OCI-LY3 (cell line): Measurements from ENCODE around the gene SRSF7.

Experiments
- EZH2phosphoT487 ChIP-seq: fragments of 200-600 bp; shearing (Covaris generic); IDR thresholded peaks from 2 replicates; pipeline ENCODE4 v1.6.1; 2018; ENCODE audit warnings: antibody characterized with exemption, mixed run types, low read depth
- TF ChIP-seq, protein P1 (sequence below): fragments of 200-600, 300-600 bp; sonication (generic); IDR thresholded peaks from 2 replicates; pipeline ENCODE4 v1.5.1; 2014; ENCODE audit warnings: antibody characterized with exemption, low read length, low read depth

DNA sequence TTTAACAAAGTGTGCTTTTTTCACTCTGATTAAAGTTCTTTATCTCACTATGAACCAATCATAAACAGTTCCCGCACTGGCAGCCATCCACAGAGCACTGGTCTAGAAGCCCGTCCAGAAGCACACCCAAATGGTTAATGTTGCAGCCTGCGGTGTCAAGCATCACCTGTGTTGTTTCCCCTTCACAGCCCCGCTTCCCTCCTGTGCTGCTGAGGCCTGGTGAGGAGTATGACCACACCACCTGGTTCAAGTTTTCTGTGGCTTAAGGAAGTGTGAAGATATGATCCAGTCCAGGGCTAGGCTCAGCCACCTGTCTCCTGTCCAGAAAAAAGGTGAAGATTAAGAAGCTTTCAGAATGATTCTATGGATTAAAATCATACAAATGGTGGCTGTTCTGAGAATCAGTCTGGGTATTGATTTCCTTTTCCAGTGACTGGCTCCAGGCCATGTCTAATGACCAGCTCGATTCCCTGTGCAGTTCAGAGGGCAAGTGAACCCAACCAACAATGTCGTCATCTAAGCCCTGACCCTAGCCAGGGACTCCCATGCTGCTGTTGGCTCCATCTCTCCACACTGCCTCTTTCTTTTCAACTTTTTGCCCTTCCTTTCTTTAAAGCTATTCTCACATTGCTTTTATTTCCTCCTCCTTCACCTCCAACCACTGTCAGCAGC, 17.7 kb downstream of the SRSF7 start:
- TF ChIP-seq EZH2phosphoT487, result no peak
- TF ChIP-seq, protein P1, sequence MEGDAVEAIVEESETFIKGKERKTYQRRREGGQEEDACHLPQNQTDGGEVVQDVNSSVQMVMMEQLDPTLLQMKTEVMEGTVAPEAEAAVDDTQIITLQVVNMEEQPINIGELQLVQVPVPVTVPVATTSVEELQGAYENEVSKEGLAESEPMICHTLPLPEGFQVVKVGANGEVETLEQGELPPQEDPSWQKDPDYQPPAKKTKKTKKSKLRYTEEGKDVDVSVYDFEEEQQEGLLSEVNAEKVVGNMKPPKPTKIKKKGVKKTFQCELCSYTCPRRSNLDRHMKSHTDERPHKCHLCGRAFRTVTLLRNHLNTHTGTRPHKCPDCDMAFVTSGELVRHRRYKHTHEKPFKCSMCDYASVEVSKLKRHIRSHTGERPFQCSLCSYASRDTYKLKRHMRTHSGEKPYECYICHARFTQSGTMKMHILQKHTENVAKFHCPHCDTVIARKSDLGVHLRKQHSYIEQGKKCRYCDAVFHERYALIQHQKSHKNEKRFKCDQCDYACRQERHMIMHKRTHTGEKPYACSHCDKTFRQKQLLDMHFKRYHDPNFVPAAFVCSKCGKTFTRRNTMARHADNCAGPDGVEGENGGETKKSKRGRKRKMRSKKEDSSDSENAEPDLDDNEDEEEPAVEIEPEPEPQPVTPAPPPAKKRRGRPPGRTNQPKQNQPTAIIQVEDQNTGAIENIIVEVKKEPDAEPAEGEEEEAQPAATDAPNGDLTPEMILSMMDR, result no peak
